ENCODE data around the gene SLC39A8. TPM values are rescaled to one million over a fixed set of nuclear protein-coding genes. Genes with fewer than 3 reads are reported as not detected.
"Not testable (repeated sequence)": the region's sequence is repeated elsewhere in the genome, so short reads cannot be mapped to it uniquely, and the experiment has no call there.

The SLC39A8 gene
- total and polyA plus RNA-seq, 2 experiments from 2014 or later, result 2.9 to 3.7 TPM

DNA sequence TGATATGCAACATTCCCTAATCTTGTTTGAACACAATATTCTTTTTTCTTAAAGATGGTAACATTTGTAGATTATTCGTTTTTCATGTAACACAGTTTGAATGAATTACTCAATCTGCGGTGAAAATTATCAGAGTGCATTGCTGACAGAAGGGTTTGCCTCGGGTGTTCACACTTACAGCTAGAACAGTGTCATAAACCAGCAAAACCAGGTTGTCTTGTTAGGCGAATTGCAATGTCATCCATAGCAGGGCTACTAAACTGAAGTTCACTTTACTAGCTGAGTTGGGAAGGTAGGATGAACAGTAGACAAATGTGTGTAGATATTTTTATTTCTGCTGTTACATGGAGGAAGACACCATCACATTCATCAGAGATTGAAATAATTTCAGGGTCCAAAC is 98.9 kb downstream of the SLC39A8 start:
- H3K36me3 ChIP-seq (ENCODE audit: low read depth), result no peaks in the 10 kb centered on the region
- H3K4me1 ChIP-seq (ENCODE audit: insufficient read depth), result no peaks in the 10 kb centered on the region
- no peak overlapping the region for H3K9ac ChIP-seq
- no peaks in the 10 kb centered on the region for H3K9me3 ChIP-seq (ENCODE audit: low read depth)
- H3F3A ChIP-seq (ENCODE audit: insufficient read depth), result no peaks in the 10 kb centered on the region
- no peaks in the 10 kb centered on the region for H4K20me1 ChIP-seq (ENCODE audit: insufficient read depth)
- no peak overlapping the region for H2AFZ ChIP-seq
- H3K27ac ChIP-seq, result no peak overlapping the region
- no peaks in the 10 kb centered on the region for H3K27me3 ChIP-seq (replicated peaks; ENCODE audit: insufficient read depth)
- no peaks in the 10 kb centered on the region for H3K9me2 ChIP-seq (ENCODE audit: insufficient read depth)
- TF ChIP-seq EZH2phosphoT487 (IDR thresholded peaks at IDR 0.05; ENCODE audit: insufficient read depth, low read depth) (no peak), EZH2 (IDR thresholded peaks at IDR 0.05; ENCODE audit: insufficient read depth, poor library complexity, severe bottlenecking) (no peak)
- no peak for DNase-seq
- in situ Hi-C loops (cut with MboI), result no loop called here
- H3K4me3 ChIP-seq, result no peak overlapping the region
- H3K79me2 ChIP-seq (ENCODE audit: insufficient read depth), result no peaks in the 10 kb centered on the region
- WGBS, 2 experiments (ENCODE audit: low coverage in 1 of 2, low lambda C conversion rate in 2 of 2, missing lambda C conversion rate in 2 of 2), result 45 to 50% methylated on average over 4 of the region's 4 CpGs
- no peak overlapping the region for H3K4me2 ChIP-seq (ENCODE audit: unreplicated experiment)

- TF ChIP-seq EZH2phosphoT487 (IDR thresholded peaks at IDR 0.05; ENCODE audit: insufficient read depth, low read depth), result no peak
- TF ChIP-seq EZH2 (IDR thresholded peaks at IDR 0.05; ENCODE audit: insufficient read depth, poor library complexity, severe bottlenecking), result no peak
- in situ Hi-C loops (cut with MboI), result no loop called here
These were observed 100.3 kb downstream of the SLC39A8 start for GRCh38 chr4:102244878-102245535.

GRCh38 chr4:102243296-102243695 is 102.0 kb downstream of the SLC39A8 start:
- in situ Hi-C loops (cut with MboI); H3K9me2 ChIP-seq (ENCODE audit: insufficient read depth); H3K4me2 ChIP-seq (ENCODE audit: unreplicated experiment); H2AFZ ChIP-seq; H3K79me2 ChIP-seq (ENCODE audit: insufficient read depth); H3K27me3 ChIP-seq (replicated peaks; ENCODE audit: insufficient read depth); H3K4me3 ChIP-seq; H4K20me1 ChIP-seq (ENCODE audit: insufficient read depth); H3F3A ChIP-seq (ENCODE audit: insufficient read depth); DNase-seq; H3K4me1 ChIP-seq (ENCODE audit: insufficient read depth); H3K9me3 ChIP-seq (ENCODE audit: low read depth); H3K9ac ChIP-seq; H3K36me3 ChIP-seq (ENCODE audit: low read depth); H3K27ac ChIP-seq: not testable (repeated sequence)
- 31 to 32% methylated on average over 5 of the region's 5 CpGs for WGBS, 2 experiments (ENCODE audit: low coverage in 1 of 2, low lambda C conversion rate in 2 of 2, missing lambda C conversion rate in 2 of 2)

More at GRCh38 chr4:102244878-102245535, 100.3 kb downstream of the SLC39A8 start:
- H3K9ac ChIP-seq, result no peak overlapping the region
- no peaks in the 10 kb centered on the region for H3F3A ChIP-seq (ENCODE audit: insufficient read depth)
- DNase-seq, result no peak
- H3K79me2 ChIP-seq (ENCODE audit: insufficient read depth), result no peaks in the 10 kb centered on the region
- no peak overlapping the region for H3K4me3 ChIP-seq
- H3K9me2 ChIP-seq (ENCODE audit: insufficient read depth), result no peaks in the 10 kb centered on the region
- no peaks in the 10 kb centered on the region for H3K27me3 ChIP-seq (replicated peaks; ENCODE audit: insufficient read depth)
- H2AFZ ChIP-seq, result no peak overlapping the region
- no peaks in the 10 kb centered on the region for H3K4me1 ChIP-seq (ENCODE audit: insufficient read depth)
- 59 to 62% methylated on average over 19 to 23 of the region's 23 CpGs for WGBS, 2 experiments (ENCODE audit: low coverage in 1 of 2, low lambda C conversion rate in 2 of 2, missing lambda C conversion rate in 2 of 2)
- H3K4me2 ChIP-seq (ENCODE audit: unreplicated experiment), result no peak overlapping the region
- H4K20me1 ChIP-seq (ENCODE audit: insufficient read depth), result no peaks in the 10 kb centered on the region
- H3K36me3 ChIP-seq (ENCODE audit: low read depth), result no peaks in the 10 kb centered on the region
- no peaks in the 10 kb centered on the region for H3K9me3 ChIP-seq (ENCODE audit: low read depth)
- H3K27ac ChIP-seq, result no peak overlapping the region

DNA sequence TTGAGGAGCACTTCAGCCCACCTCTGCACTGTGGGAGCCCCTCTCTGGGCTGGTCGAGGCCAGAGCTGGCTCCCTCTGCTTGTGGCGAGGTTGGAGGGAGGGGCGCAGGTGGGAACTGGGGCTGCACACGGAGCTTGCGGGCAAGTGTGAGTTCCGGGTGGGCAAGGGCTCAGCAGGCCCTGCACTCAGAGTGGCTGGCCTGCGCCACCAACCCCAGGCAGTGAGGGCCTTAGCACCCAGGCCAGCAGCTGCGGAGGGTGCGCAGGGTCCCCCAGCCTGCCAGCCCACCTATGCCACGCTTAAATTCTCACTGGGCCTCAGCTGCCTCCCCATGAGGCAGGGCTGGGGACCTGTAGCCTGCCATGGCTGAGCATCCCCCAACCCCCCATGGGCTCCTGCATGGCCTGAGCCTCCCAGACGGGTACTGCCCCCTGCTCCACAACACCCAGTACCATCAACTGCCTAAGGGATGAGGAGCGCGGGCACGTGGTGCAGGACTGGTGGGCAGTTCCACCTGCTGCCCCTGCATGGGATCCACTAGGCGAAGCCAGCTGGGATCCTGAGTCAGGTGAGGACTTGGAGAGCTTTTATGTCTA is 110.9 kb downstream of the SLC39A8 start:
- no peaks in the 10 kb centered on the region for H3K79me2 ChIP-seq (ENCODE audit: insufficient read depth)
- H3K4me2 ChIP-seq (ENCODE audit: unreplicated experiment), result no peak overlapping the region
- 70 to 74% methylated on average over 9 to 15 of the region's 15 CpGs for WGBS, 2 experiments (ENCODE audit: low coverage in 1 of 2, low lambda C conversion rate in 2 of 2, missing lambda C conversion rate in 2 of 2)
- in situ Hi-C loops (cut with MboI), result no loop called here
- H3K4me3 ChIP-seq, result no peak overlapping the region
- no peak for DNase-seq
- no peaks in the 10 kb centered on the region for H3K9me2 ChIP-seq (ENCODE audit: insufficient read depth)
- no peaks in the 10 kb centered on the region for H3K4me1 ChIP-seq (ENCODE audit: insufficient read depth)
- H3K36me3 ChIP-seq (ENCODE audit: low read depth), result no peaks in the 10 kb centered on the region
- no peaks in the 10 kb centered on the region for H3K9me3 ChIP-seq (ENCODE audit: low read depth)
- H3K9ac ChIP-seq, result no peak overlapping the region
- H3K27ac ChIP-seq, result no peak overlapping the region
- 0 out of 2 replicates have a peak, but pooled peaks cover 3% of the 10 kb centered on the region for H3K27me3 ChIP-seq (replicated peaks; ENCODE audit: insufficient read depth)
- TF ChIP-seq EZH2phosphoT487 (IDR thresholded peaks at IDR 0.05; ENCODE audit: insufficient read depth, low read depth) (no peak), EZH2 (IDR thresholded peaks at IDR 0.05; ENCODE audit: insufficient read depth, poor library complexity, severe bottlenecking) (no peak)
- H2AFZ ChIP-seq, result no peak overlapping the region
- H3F3A ChIP-seq (ENCODE audit: insufficient read depth), result no peaks in the 10 kb centered on the region
- no peaks in the 10 kb centered on the region for H4K20me1 ChIP-seq (ENCODE audit: insufficient read depth)
